GM06990 (cell line): ENCODE measurements around the gene SEC22A.

Experiments used
- DNase-seq: peaks from one replicate; pipeline ENCODE4 v3.0.0-alpha.2; 2011; ENCODE audit not compliant: insufficient read length; ENCODE audit errors: extremely low read depth
- H3K27me3 ChIP-seq: replicated peaks from 2 replicates; pipeline ENCODE4 v1.6.0; 2011; ENCODE audit warnings: low read length; ENCODE audit not compliant: control insufficient read depth, insufficient read depth
- H3K36me3 ChIP-seq: 2 replicates; pipeline ENCODE4 v1.5.1; 2011; ENCODE audit warnings: low read length; ENCODE audit not compliant: control insufficient read depth, insufficient read depth
- H3K4me3 ChIP-seq: replicated peaks from 2 replicates; pipeline ENCODE4 v1.5.1; 2011; ENCODE audit warnings: low read depth, mild to moderate bottlenecking, control low read depth, low read length
- CTCF ChIP-seq: IDR thresholded peaks from 2 replicates; pipeline ENCODE4 v1.5.1; 2011; ENCODE audit warnings: low read length, control low read depth, mild to moderate bottlenecking, inconsistent platforms; ENCODE audit not compliant: insufficient read depth, poor library complexity, severe bottlenecking

SEC22A gene

DNA sequence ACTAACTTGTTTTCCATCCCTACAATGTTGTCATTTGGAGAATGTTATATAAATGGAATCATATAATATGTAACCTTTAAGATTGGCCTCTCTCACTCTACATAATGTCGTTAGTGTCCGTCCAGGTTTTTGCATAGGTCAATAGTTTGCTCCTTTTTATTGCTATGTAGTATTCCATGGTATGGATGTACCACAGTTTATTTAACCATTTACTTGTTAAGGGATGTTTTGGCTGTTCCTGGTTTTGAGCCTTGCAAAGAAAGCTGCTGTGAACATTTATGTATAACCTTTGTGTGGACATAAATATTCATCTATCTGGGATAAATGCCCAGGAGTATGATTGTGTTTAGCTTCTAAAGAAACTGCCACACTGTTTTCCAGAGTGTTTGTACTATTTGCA lies 34.1 kb upstream of the SEC22A start:
- TF ChIP-seq CTCF = no peak
- Histone ChIP-seq H3K4me3 (no peak overlapping the region), H3K27me3 (no peaks in the 10 kb centered on the region), H3K36me3 (peaks cover 11% of the 10 kb centered on the region)
- no peak for DNase-seq

DNA sequence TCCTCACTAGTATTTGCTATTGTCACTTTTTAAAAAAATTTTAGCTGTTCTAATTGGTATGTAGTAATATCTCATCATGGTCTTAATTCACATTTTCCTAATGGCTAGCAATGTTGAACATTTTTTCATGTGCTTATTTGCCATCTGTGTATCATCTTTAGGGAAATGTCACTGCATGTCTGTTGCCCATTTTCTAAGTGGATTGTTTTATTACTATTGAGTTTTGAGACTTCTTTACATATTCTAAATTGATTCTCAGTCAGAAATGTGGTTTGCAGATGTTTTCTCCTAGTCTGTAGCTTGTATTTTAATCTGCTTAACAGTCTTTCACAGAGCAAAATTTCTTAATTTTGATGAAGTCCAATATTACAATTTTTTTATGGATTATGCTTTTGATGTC lies 33.6 kb upstream of the SEC22A start:
- H3K27me3 ChIP-seq = no peaks in the 10 kb centered on the region
- no peak overlapping the region for H3K4me3 ChIP-seq
- no peak for DNase-seq
- peaks cover 9% of the 10 kb centered on the region for H3K36me3 ChIP-seq
- no peak for TF ChIP-seq CTCF

- no peak overlapping the region for H3K4me3 ChIP-seq
- no peak for DNase-seq
- TF ChIP-seq CTCF = no peak
- H3K27me3 ChIP-seq = no peaks in the 10 kb centered on the region
- peaks cover 7% of the 10 kb centered on the region for H3K36me3 ChIP-seq
Measured at GRCh38 chr3:123168605-123169004, 33.1 kb upstream of the SEC22A start.

DNA sequence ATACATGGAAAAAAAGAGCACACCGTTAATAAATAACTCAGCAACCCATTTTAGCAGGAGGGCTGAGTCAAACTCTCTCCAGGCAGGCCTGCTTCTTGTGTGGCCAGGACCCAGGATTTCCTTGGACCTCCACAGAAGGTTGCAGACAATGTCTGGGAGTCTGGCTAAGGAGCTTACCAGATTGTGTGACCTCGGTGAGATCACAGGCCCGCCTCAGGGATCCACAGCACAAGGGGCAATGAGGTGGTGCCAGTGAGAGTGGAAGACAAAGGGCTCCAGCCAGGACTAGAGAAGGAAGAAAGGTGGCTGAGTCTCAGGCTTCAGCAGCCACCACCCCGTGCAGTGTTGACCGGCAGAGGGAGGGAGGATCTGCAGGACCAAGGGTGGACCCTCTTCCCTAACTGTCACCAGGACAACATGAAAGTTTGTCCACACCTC lies 32.2 kb upstream of the SEC22A start:
- DNase-seq = no peak
- Histone ChIP-seq H3K36me3 (peaks cover 1% of the 10 kb centered on the region), H3K27me3 (no peaks in the 10 kb centered on the region), H3K4me3 (no peak overlapping the region)
- TF ChIP-seq CTCF = no peak

- TF ChIP-seq CTCF = no peak
- Histone ChIP-seq H3K27me3 (no peaks in the 10 kb centered on the region), H3K4me3 (no peak overlapping the region), H3K36me3 (no peaks in the 10 kb centered on the region; the same call in none of the 2 replicates)
- DNase-seq = no peak
Measured at GRCh38 chr3:123169930-123170329, 31.8 kb upstream of the SEC22A start.

GRCh38 chr3:123180791-123181190 lies 21.0 kb upstream of the SEC22A start:
- DNase-seq = no peak
- Histone ChIP-seq H3K36me3 (no peaks in the 10 kb centered on the region; the same call in 1 of the 2 replicates), H3K4me3 (no peak overlapping the region), H3K27me3 (no peaks in the 10 kb centered on the region)
- TF ChIP-seq CTCF = no peak
